ENCODE data around the gene NUDT3. TPM values are rescaled to one million over a fixed set of nuclear protein-coding genes. Genes with fewer than 3 reads are reported as not detected.
"Not testable (repeated sequence)": the region's sequence is repeated elsewhere in the genome, so short reads cannot be mapped to it uniquely, and the experiment has no call there.

NUDT3 gene
- total and polyA plus RNA-seq, 4 experiments from 2014 or later: 7.0 to 25.9 (median 18.0) TPM

DNA sequence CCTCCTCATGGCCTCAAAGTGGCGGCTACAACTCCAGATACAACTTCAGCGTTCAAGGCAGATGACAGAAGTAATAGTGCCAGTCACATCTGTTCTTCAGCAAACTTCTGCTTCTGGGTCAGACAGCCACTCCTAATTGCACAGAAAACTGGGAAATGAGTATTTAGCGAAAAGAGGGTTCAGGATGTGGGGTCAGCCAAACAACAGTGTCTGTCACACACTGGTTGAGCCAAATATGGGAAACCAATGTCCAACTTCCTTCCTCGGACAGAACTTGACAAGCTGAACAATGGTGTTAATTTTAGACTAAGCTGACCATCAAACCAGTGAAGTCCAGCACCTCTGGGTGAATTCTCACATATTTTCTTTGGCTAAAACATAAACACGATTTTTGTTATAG lies 22.1 kb downstream of the NUDT3 start:
- no peaks in the 10 kb centered on the region for H3K9me3 ChIP-seq (ENCODE audit: control insufficient read depth in 1 of 2, low read length in 2 of 2)
- H3K27ac ChIP-seq (ENCODE audit: low read depth, low read length): no peak overlapping the region
- no peaks in the 10 kb centered on the region for H3K27me3 ChIP-seq (ENCODE audit: insufficient read depth, low read length)
- intact Hi-C loops (cut with micrococcal nuclease): no loop called here
- CTCF ChIA-PET (ENCODE audit: partially characterized antibody): no interaction called here
- no peak for DNase-seq
- no peak overlapping the region for H3K4me3 ChIP-seq (ENCODE audit: low read length in 2 of 2)
- Mint-ChIP-seq H3K9me3 (no peaks in the 10 kb centered on the region), H3K4me1 (peaks cover 12 to 40% (median 20%) of the 10 kb centered on the region in 4 donors), H3K27me3 (no peaks in the 10 kb centered on the region), H3K36me3 (peaks cover 0 to 4% of the 10 kb centered on the region in 2 donors), H3K27ac (peak overlapping the region in 3 of 7 donors; percentile 19 to 56 (median 29)), H3K4me3 (no peak overlapping the region)
- POLR2A ChIA-PET (ENCODE audit: partially characterized antibody): no interaction called here
- no peaks in the 10 kb centered on the region for H3K4me1 ChIP-seq (ENCODE audit: insufficient read depth, low read length)
- H3K36me3 ChIP-seq (ENCODE audit: insufficient read depth, low read length): no peaks in the 10 kb centered on the region

DNA sequence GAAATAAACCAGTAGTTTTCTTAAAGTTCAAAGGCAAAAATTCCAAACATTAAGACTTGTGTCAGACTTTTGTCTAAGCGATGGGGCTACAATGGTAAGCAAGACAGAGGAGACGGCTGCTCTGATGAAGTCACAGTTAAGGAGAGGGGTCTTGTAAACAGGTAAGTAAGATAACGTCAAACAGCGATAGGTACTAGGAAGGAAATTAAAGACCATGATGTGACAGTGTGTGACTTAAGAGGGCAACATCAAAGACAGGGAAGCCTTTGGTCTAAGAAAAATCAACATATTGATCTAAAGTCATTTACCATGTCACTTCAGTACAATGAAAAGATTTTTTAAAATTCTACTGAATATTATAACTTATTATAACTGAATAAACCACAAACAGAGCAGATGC lies 23.1 kb downstream of the NUDT3 start:
- intact Hi-C loops (cut with micrococcal nuclease): no loop called here
- CTCF ChIA-PET (ENCODE audit: partially characterized antibody): interaction anchor here (1.4 kb wide), 1 partner anchor 11 kb away, joined by 3 read pairs; no protein-coding TSS in a partner anchor
- no peaks in the 10 kb centered on the region for H3K27me3 Mint-ChIP-seq

DNA sequence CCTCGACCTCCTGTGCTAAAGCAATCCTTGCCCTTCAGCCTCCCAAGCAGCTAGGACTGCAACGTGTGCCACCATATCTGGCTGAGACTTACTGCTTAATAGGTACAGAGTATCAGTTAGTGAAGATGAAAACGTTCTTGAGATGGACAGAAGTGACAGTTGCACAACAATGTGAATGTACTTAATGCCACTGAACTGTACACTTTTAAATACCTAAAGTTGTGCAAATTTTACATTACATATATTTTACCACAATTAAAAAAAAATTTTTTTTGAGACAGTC lies 25.9 kb downstream of the NUDT3 start:
- Mint-ChIP-seq H3K27me3 (no peaks in the 10 kb centered on the region), H3K4me3 (no peak overlapping the region), H3K4me1 (peaks cover 29 to 57% (median 39%) of the 10 kb centered on the region in 4 donors), H3K9me3 (no peaks in the 10 kb centered on the region), H3K36me3 (peaks cover 0 to 4% of the 10 kb centered on the region in 2 donors), H3K27ac (no peak overlapping the region)
- H3K27ac ChIP-seq (ENCODE audit: low read depth, low read length): no peak overlapping the region
- POLR2A ChIA-PET (ENCODE audit: partially characterized antibody): interaction anchor here (0.7 kb wide), 1 partner anchor 13 kb away, joined by 3 read pairs; no protein-coding TSS in a partner anchor
- H3K27me3 ChIP-seq (ENCODE audit: insufficient read depth, low read length): no peaks in the 10 kb centered on the region
- H3K4me3 ChIP-seq (ENCODE audit: low read length in 2 of 2): no peak overlapping the region
- DNase-seq: no peak
- no peaks in the 10 kb centered on the region for H3K36me3 ChIP-seq (ENCODE audit: insufficient read depth, low read length)
- no peaks in the 10 kb centered on the region for H3K9me3 ChIP-seq (ENCODE audit: control insufficient read depth in 1 of 2, low read length in 2 of 2)
- H3K4me1 ChIP-seq (ENCODE audit: insufficient read depth, low read length): peaks cover 11% of the 10 kb centered on the region
- intact Hi-C loops (cut with micrococcal nuclease): no loop called here
- CTCF ChIA-PET (ENCODE audit: partially characterized antibody): no interaction called here

More for the DNA sequence above, 23.1 kb downstream of the NUDT3 start:
- Histone ChIP-seq H3K4me1 (ENCODE audit: insufficient read depth, low read length) (no peaks in the 10 kb centered on the region), H3K9me3 (ENCODE audit: control insufficient read depth in 1 of 2, low read length in 2 of 2) (no peaks in the 10 kb centered on the region), H3K36me3 (ENCODE audit: insufficient read depth, low read length) (no peaks in the 10 kb centered on the region), H3K27ac (ENCODE audit: low read depth, low read length) (no peak overlapping the region), H3K27me3 (ENCODE audit: insufficient read depth, low read length) (no peaks in the 10 kb centered on the region), H3K4me3 (ENCODE audit: low read length in 2 of 2) (no peak overlapping the region)
- POLR2A ChIA-PET (ENCODE audit: partially characterized antibody): no interaction called here
- DNase-seq: no peak
- H3K9me3 Mint-ChIP-seq: no peaks in the 10 kb centered on the region
- peak overlapping the region in 1 of 7 donors; percentile 8 for H3K27ac Mint-ChIP-seq
- H3K4me1 Mint-ChIP-seq: peaks cover 14 to 44% (median 22%) of the 10 kb centered on the region in 4 donors
- peaks cover 0 to 4% of the 10 kb centered on the region in 2 donors for H3K36me3 Mint-ChIP-seq
- no peak overlapping the region for H3K4me3 Mint-ChIP-seq

DNA sequence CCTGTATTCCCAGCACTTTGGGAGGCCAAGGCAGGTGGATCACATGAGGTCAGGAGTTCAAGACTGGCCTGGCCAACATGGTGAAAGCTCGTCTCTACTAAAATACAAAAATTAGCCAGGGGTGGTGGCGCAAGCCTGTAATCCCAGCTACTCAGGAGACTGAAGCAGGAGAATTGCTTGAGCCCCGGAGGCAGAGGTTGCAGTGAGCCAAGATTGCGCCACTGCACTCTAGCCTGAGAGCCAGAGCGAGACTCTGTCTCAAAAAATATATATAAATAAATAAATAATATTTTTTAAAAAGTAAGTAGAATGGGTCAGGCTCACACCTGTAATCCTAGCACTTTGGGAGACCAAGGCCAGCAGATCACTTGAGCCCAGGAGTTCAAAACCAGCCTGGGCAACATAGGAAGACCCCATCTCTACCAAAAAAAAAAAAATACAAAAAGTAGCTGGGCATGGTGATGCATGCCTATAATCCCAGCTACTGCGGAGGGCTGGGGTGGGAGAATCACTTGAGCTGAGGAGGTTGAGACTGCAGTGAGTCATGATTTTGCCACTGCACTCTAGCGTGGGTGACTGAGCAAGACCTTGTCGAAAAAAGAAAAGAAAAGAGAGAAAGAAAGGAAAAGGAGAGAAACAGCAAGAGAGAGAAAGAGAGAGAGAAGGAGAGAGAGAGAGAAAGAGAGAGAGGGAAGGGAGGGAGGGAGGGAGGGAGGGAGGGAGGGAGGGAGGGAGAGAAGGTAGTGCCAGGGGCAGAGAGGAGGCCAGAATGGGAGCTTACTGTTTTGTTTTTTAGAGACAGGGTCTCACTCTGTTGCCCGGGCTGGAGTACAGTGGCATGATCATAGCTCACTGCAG lies 26.5 kb downstream of the NUDT3 start:
- POLR2A ChIA-PET (ENCODE audit: partially characterized antibody); H3K4me3 Mint-ChIP-seq; H3K9me3 ChIP-seq (ENCODE audit: control insufficient read depth in 1 of 2, low read length in 2 of 2); DNase-seq; H3K4me3 ChIP-seq (ENCODE audit: low read length in 2 of 2); CTCF ChIA-PET (ENCODE audit: partially characterized antibody); H3K27me3 ChIP-seq (ENCODE audit: insufficient read depth, low read length); H3K27me3 Mint-ChIP-seq; H3K36me3 ChIP-seq (ENCODE audit: insufficient read depth, low read length); intact Hi-C loops (cut with micrococcal nuclease); H3K27ac Mint-ChIP-seq; H3K36me3 Mint-ChIP-seq; H3K9me3 Mint-ChIP-seq; H3K27ac ChIP-seq (ENCODE audit: low read depth, low read length): not testable (repeated sequence)
- H3K4me1 ChIP-seq (ENCODE audit: insufficient read depth, low read length): peaks cover 11% of the 10 kb centered on the region
- peaks cover 32 to 57% (median 39%) of the 10 kb centered on the region in 4 donors for H3K4me1 Mint-ChIP-seq

DNA sequence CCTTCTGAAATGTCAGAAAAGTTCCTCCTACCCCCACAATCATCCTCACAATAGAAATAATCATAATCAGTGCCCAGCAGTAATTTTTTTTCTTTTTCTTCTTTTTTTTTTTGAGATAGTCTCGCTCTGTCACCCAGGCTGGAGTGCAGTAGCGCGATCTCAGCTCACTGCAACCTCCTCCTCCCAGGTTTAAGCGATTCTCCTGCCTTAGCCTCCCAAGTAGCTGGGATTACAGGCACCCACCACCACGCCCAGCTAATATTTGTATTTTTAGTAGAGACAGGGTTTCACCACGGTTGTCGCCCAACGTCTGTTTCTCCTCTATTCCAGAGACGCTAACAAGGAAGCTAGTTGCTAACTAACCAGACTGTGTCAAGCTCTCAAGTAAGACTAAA lies 28.8 kb downstream of the NUDT3 start:
- H3K9me3 ChIP-seq (ENCODE audit: control insufficient read depth in 1 of 2, low read length in 2 of 2); H3K9me3 Mint-ChIP-seq; CTCF ChIA-PET (ENCODE audit: partially characterized antibody); H3K27ac ChIP-seq (ENCODE audit: low read depth, low read length); DNase-seq; H3K4me3 Mint-ChIP-seq; H3K36me3 Mint-ChIP-seq; H3K4me3 ChIP-seq (ENCODE audit: low read length in 2 of 2); intact Hi-C loops (cut with micrococcal nuclease); H3K27me3 ChIP-seq (ENCODE audit: insufficient read depth, low read length); POLR2A ChIA-PET (ENCODE audit: partially characterized antibody); H3K27me3 Mint-ChIP-seq; H3K36me3 ChIP-seq (ENCODE audit: insufficient read depth, low read length): not testable (repeated sequence)
- Mint-ChIP-seq H3K4me1 (peaks cover 38 to 60% (median 42%) of the 10 kb centered on the region in 4 donors), H3K27ac (peak overlapping the region in 4 of 7 donors; percentile 4 to 69 (median 44))
- peaks cover 11% of the 10 kb centered on the region for H3K4me1 ChIP-seq (ENCODE audit: insufficient read depth, low read length)

DNA sequence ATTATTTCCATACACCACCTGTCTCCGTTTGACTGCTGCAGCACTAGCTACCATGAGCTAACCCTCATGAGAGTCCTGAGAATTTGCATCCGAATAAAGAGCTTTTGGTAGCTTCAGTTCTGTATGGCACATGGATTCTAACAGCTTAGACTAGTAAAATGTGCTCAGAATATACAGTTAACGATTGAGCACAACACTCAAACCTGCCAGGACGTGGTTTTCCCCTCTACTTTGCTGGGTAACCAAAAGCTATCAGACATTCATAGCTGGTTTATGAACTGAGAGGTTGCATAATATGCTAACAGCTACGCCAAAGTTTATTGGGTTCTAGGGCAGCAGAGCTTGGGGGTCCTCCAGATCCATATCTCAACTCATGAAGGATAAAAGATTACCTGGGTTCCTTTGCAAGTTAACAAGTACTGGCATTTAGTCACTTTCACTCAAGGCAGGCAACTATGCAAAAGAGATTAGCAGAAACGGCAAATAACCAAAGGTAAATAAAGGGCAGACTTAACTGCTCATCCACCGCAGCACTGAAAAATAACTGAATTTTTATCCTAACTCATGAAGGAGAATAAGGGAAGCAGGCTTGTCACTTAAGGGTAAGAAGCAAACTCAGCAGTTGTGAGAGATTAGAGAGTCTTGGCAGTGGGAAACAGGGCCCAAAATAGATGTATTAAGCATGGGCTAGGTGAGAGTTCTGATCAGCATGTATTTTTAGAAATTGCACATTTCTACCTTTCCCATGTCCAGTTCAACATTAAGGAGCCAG lies 29.4 kb downstream of the NUDT3 start:
- intact Hi-C loops (cut with micrococcal nuclease): no loop called here
- Mint-ChIP-seq H3K27me3 (no peaks in the 10 kb centered on the region), H3K27ac (peak overlapping the region in 4 of 7 donors; percentile 29 to 90 (median 44)), H3K9me3 (no peaks in the 10 kb centered on the region), H3K36me3 (no peaks in the 10 kb centered on the region), H3K4me3 (peak overlapping the region in 1 of 8 donors; percentile 1), H3K4me1 (peaks cover 36 to 59% (median 41%) of the 10 kb centered on the region in 4 donors)
- Histone ChIP-seq H3K27ac (ENCODE audit: low read depth, low read length) (no peak overlapping the region), H3K36me3 (ENCODE audit: insufficient read depth, low read length) (no peaks in the 10 kb centered on the region), H3K27me3 (ENCODE audit: insufficient read depth, low read length) (no peaks in the 10 kb centered on the region), H3K4me1 (ENCODE audit: insufficient read depth, low read length) (peaks cover 11% of the 10 kb centered on the region), H3K4me3 (ENCODE audit: low read length in 2 of 2) (no peak overlapping the region), H3K9me3 (ENCODE audit: control insufficient read depth in 1 of 2, low read length in 2 of 2) (no peaks in the 10 kb centered on the region)
- no peak for DNase-seq
- POLR2A ChIA-PET (ENCODE audit: partially characterized antibody): no interaction called here
- CTCF ChIA-PET (ENCODE audit: partially characterized antibody): no interaction called here

DNA sequence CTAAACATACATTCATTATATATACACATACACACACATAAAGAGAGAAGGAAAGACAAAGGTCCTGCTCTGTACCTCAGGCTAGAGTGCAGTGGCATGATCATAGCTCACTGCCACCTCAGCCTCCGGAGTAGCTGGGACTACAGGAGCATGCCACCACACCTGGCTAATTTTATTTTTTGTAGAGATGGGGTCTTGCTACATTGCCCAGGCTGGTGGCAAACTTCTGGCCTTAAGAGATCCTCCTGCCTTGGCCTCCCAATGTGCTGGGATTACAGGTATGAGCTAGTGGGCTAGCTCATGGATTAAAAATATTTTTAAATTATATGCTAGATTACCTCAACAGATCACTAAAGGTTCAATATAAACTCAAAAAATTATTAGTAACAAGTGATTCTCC lies 30.3 kb downstream of the NUDT3 start:
- Histone ChIP-seq H3K4me3 (ENCODE audit: low read length in 2 of 2) (no peak overlapping the region), H3K27me3 (ENCODE audit: insufficient read depth, low read length) (no peaks in the 10 kb centered on the region), H3K9me3 (ENCODE audit: control insufficient read depth in 1 of 2, low read length in 2 of 2) (no peaks in the 10 kb centered on the region), H3K27ac (ENCODE audit: low read depth, low read length) (no peak overlapping the region), H3K36me3 (ENCODE audit: insufficient read depth, low read length) (no peaks in the 10 kb centered on the region), H3K4me1 (ENCODE audit: insufficient read depth, low read length) (peaks cover 11% of the 10 kb centered on the region)
- peaks cover 33 to 54% (median 37%) of the 10 kb centered on the region in 4 donors for H3K4me1 Mint-ChIP-seq
- ChIA-PET POLR2A (ENCODE audit: partially characterized antibody) (no interaction called here), CTCF (ENCODE audit: partially characterized antibody) (no interaction called here)
- no peak for DNase-seq
- no peak overlapping the region for H3K4me3 Mint-ChIP-seq
- H3K27me3 Mint-ChIP-seq: no peaks in the 10 kb centered on the region
- intact Hi-C loops (cut with micrococcal nuclease): no loop called here
- H3K27ac Mint-ChIP-seq: peak overlapping the region in 1 of 7 donors; percentile 48
- H3K9me3 Mint-ChIP-seq: no peaks in the 10 kb centered on the region
- H3K36me3 Mint-ChIP-seq: no peaks in the 10 kb centered on the region
